CD14-positive monocyte (primary cell): ENCODE measurements around the gene TRPM2. TPM values are rescaled to one million over a fixed set of nuclear protein-coding genes. Genes with fewer than 3 reads are reported as not detected.

Source experiments
- DNase-seq, 3 donors: peaks; one replicate each; pipeline ENCODE4 v3.0.0-alpha.2; 2011 to 2022
- H2AFZ ChIP-seq: 2 replicates; pipeline ENCODE4 v1.6.0; 2012; ENCODE audit warnings: mild to moderate bottlenecking, low read depth, low read length, inconsistent platforms; ENCODE audit not compliant: insufficient read depth, poor library complexity, severe bottlenecking
- H3K27ac ChIP-seq, 2 donors: 1 replicate in 1 of 2; 2 replicates in 1 of 2; pipeline ENCODE4 v1.5.1; 2012 to 2013; ENCODE audit warnings: low read length in 2 of 2, control low read depth in 1 of 2, inconsistent platforms in 1 of 2, low read depth in 1 of 2, mild to moderate bottlenecking in 1 of 2
- H3K27me3 ChIP-seq, 2 donors: one replicate each; pipeline versions ENCODE4 v1.6.0 to v1.6.1; 2011 to 2013; ENCODE audit warnings: low read length in 2 of 2; ENCODE audit not compliant: control insufficient read depth in 2 of 2, insufficient read depth in 2 of 2
- H3K36me3 ChIP-seq, 2 donors: replicated peaks in 1 of 2; 1 replicate in 1 of 2; 2 replicates in 1 of 2; pipeline versions ENCODE4 v1.5.1 to v1.6.1; 2012 to 2013; ENCODE audit warnings: low read length in 2 of 2, control low read depth in 1 of 2, inconsistent platforms in 1 of 2, mild to moderate bottlenecking in 1 of 2; ENCODE audit not compliant: insufficient read depth in 2 of 2, control insufficient read depth in 1 of 2
- H3K4me1 ChIP-seq, 2 donors: 1 replicate in 1 of 2; 2 replicates in 1 of 2; pipeline versions ENCODE4 v1.5.1 to v1.6.1; 2012 to 2013; ENCODE audit warnings: low read length in 2 of 2, control low read depth in 1 of 2, inconsistent platforms in 1 of 2, mild to moderate bottlenecking in 1 of 2, moderate library complexity in 1 of 2; ENCODE audit not compliant: insufficient read depth in 2 of 2, control insufficient read depth in 1 of 2
- H3K4me2 ChIP-seq: replicated peaks from 2 replicates; pipeline ENCODE3; 2012; ENCODE audit warnings: low read length, moderate library complexity, mild to moderate bottlenecking; ENCODE audit not compliant: poor library complexity, severe bottlenecking; ENCODE audit errors: extremely low read depth
- H3K4me3 ChIP-seq, 3 experiments: fragments of 200-600 bp in 1 of 3; sonication (generic) in 1 of 3; replicated peaks in 1 of 3; 1 replicate in 2 of 3; 2 replicates in 1 of 3; pipeline ENCODE4 v1.5.1; 2011 to 2013; ENCODE audit warnings: low read length in 3 of 3, mild to moderate bottlenecking in 3 of 3, control low read depth in 2 of 3, low read depth in 2 of 3, inconsistent platforms in 1 of 3, moderate library complexity in 1 of 3
- H3K79me2 ChIP-seq: 2 replicates; pipeline ENCODE4 v1.6.0; 2012; ENCODE audit warnings: mild to moderate bottlenecking, control low read depth, inconsistent platforms, low read length, moderate library complexity; ENCODE audit not compliant: insufficient read depth
- H3K9ac ChIP-seq: 2 replicates; pipeline ENCODE4 v1.6.0; 2017; ENCODE audit warnings: low read length, mild to moderate bottlenecking; ENCODE audit not compliant: insufficient read depth, poor library complexity, severe bottlenecking
- H3K9me3 ChIP-seq, 2 donors: replicated peaks in 1 of 2; 1 replicate in 1 of 2; 2 replicates in 1 of 2; pipeline versions ENCODE4 v1.5.1 to v1.6.1; 2012 to 2013; ENCODE audit warnings: low read length in 2 of 2, control low read depth in 1 of 2; ENCODE audit not compliant: control insufficient read depth in 1 of 2, insufficient read depth in 1 of 2
- H4K20me1 ChIP-seq: 2 replicates; pipeline ENCODE4 v1.6.0; 2012; ENCODE audit warnings: mild to moderate bottlenecking, low read length, control low read depth, moderate library complexity; ENCODE audit not compliant: insufficient read depth
- H3K27ac Mint-ChIP-seq, 7 donors: one replicate each; pipeline ENCODE4 v1.8.0; 2020; ENCODE audit warnings: mild to moderate bottlenecking in 7 of 7, mixed read lengths in 7 of 7, moderate library complexity in 6 of 7, inconsistent platforms in 2 of 7
- H3K27me3 Mint-ChIP-seq, 3 donors: one replicate each; pipeline ENCODE4 v1.8.0; 2021 to 2022; ENCODE audit warnings: low read depth in 3 of 3, mild to moderate bottlenecking in 3 of 3, mixed read lengths in 3 of 3, moderate library complexity in 3 of 3, inconsistent platforms in 1 of 3
- H3K36me3 Mint-ChIP-seq, 2 donors: one replicate each; pipeline ENCODE4 v1.8.0; 2020; ENCODE audit warnings: mixed read lengths in 2 of 2, inconsistent platforms in 1 of 2, mild to moderate bottlenecking in 1 of 2
- H3K4me1 Mint-ChIP-seq: one replicate; pipeline ENCODE4 v1.8.0; 2020; ENCODE audit warnings: mild to moderate bottlenecking, mixed read lengths
- H3K4me3 Mint-ChIP-seq, 2 donors: one replicate each; pipeline ENCODE4 v1.8.0; 2020; ENCODE audit warnings: mild to moderate bottlenecking in 2 of 2, mixed read lengths in 2 of 2, moderate library complexity in 1 of 2
- H3K9me3 Mint-ChIP-seq, 7 donors: one replicate each; pipeline ENCODE4 v1.8.0; 2020 to 2022; ENCODE audit warnings: mixed read lengths in 7 of 7, mild to moderate bottlenecking in 6 of 7, moderate library complexity in 6 of 7, inconsistent platforms in 2 of 7
- WGBS: methylation state at CpG from one replicate; pipeline ENCODE4 v1.1.5; 2013; ENCODE audit warnings: missing lambda C conversion rate; ENCODE audit not compliant: insufficient coverage; 5-methylcytosine and 5-hydroxymethylcytosine counted together
- intact Hi-C, 2 donors: fragments of 100-400 bp; cut with micrococcal nuclease; formaldehyde crosslinking; loops; one replicate each; pipeline versions ENCODE4 v1.15.0 to v1.15.1; 2023
- polyA plus RNA-seq, 3 donors: library from polyadenylated mRNA; depleted of rRNA in 1 of 3; unstranded in 2 of 3; stranded (reverse) in 1 of 3; fragments of 300-500 nt in 2 of 3; fragments of >200 nt in 1 of 3; fragmentation: Illumina TruSeq in 2 of 3; gene quantifications; 1 replicate in 2 of 3; 2 replicates in 1 of 3; pipeline ENCODE4 v1.2.3, GENCODE V29; 2012 to 2021
- TF ChIP-seq, protein P1 (sequence below): fragments of 200-600 bp; IDR thresholded peaks from one replicate; pipeline ENCODE4 v1.8.0; 2022; ENCODE audit warnings: antibody characterized with exemption, mild to moderate bottlenecking

Gene TRPM2
- polyA plus RNA-seq, 3 donors = 7.6 to 21.6 (median 12.2) TPM

DNA sequence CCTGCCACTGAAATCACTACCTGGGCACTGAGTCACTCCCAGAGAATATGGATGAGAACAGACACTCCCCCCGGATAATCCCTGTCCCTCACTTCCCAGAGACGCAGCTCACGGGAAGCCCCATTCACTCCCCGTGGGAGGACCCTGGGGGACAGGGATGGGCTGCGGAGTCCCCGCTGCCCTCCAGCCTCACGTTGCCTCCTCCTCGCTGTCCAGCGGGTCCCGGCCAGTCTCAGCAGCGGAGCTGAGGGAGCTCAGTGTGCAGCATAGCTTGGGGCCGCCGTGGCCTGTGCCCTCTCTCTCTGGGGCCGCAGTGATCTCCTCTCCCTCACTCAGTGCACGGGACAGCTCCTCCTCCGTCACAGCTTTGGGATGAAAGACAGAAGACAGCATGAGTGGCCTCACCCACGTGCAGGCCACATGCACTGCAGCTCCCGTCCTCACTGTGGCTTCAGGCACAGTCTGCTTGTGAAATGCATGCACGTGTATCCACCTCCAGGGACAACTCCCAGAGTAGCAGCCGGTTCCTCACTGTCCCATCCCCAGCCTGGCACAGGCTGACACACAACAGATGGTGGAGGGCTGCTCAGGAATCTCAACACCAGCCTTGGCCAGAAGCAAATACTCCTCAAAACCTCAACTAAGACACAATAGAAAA lies 21.6 kb upstream of the TRPM2 start:
- Mint-ChIP-seq H3K36me3 (peaks cover 16 to 28% of the 10 kb centered on the region in 2 donors), H3K4me3 (no peak overlapping the region), H3K9me3 (no peaks in the 10 kb centered on the region), H3K4me1 (no peaks in the 10 kb centered on the region), H3K27ac (peak overlapping the region in 2 of 7 donors; percentile 50 to 62), H3K27me3 (peaks cover 0 to 1% (median 0%) of the 10 kb centered on the region in 3 donors)
- Histone ChIP-seq H3K79me2 (no peaks in the 10 kb centered on the region), H3K9ac (no peak overlapping the region), H3K4me3 (no peak overlapping the region), H3K4me2 (no peak overlapping the region), H3K9me3 (no peaks in the 10 kb centered on the region), H3K36me3 (peaks cover 7 to 30% of the 10 kb centered on the region in 2 donors), H3K27ac (no peak overlapping the region), H2AFZ (no peak overlapping the region), H3K4me1 (no peaks in the 10 kb centered on the region), H4K20me1 (peaks cover 11% of the 10 kb centered on the region), H3K27me3 (no peaks in the 10 kb centered on the region)
- intact Hi-C loops = loop anchor here in 1 of 2 donors (10.0 kb wide), 2 partner anchors 53 to 547 kb away; partner anchors contain the start of gene RRP1
- 84% methylated on average over 15 of the region's 20 CpGs for WGBS
- DNase-seq = no peak
- TF ChIP-seq, protein P1, sequence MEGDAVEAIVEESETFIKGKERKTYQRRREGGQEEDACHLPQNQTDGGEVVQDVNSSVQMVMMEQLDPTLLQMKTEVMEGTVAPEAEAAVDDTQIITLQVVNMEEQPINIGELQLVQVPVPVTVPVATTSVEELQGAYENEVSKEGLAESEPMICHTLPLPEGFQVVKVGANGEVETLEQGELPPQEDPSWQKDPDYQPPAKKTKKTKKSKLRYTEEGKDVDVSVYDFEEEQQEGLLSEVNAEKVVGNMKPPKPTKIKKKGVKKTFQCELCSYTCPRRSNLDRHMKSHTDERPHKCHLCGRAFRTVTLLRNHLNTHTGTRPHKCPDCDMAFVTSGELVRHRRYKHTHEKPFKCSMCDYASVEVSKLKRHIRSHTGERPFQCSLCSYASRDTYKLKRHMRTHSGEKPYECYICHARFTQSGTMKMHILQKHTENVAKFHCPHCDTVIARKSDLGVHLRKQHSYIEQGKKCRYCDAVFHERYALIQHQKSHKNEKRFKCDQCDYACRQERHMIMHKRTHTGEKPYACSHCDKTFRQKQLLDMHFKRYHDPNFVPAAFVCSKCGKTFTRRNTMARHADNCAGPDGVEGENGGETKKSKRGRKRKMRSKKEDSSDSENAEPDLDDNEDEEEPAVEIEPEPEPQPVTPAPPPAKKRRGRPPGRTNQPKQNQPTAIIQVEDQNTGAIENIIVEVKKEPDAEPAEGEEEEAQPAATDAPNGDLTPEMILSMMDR = no peak

DNA sequence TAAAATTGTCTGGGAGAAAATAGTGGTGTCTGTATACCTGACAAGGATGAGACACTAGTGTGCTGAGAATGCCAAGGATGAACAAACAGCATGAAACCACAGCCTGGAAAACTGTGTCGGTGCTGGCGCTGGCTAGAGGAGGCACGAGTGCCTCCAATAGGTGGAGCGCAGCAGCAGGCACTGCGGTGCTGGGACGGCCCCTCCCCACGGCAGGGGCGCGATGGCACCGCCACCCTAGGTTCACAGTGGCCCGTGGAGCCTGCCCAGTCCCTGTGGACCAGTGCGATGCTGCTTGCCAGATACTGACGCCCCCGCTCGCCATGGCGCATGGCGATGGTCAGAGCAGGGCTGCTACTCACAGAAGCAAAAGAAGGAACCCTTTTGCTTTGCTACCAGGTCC lies 21.0 kb upstream of the TRPM2 start:
- no peaks in the 10 kb centered on the region for H3K79me2 ChIP-seq
- intact Hi-C loops = loop anchor here in 1 of 2 donors (10.0 kb wide), 2 partner anchors 52 to 548 kb away; partner anchors contain the start of gene RRP1
- no peaks in the 10 kb centered on the region for H3K9me3 ChIP-seq
- no peak overlapping the region for H3K9ac ChIP-seq
- peaks cover 19 to 28% of the 10 kb centered on the region in 2 donors for H3K36me3 Mint-ChIP-seq
- H3K9me3 Mint-ChIP-seq = no peaks in the 10 kb centered on the region
- H3K4me3 Mint-ChIP-seq = no peak overlapping the region
- WGBS = 98% methylated on average over 16 of the region's 17 CpGs
- no peak for DNase-seq
- no peaks in the 10 kb centered on the region for H3K4me1 ChIP-seq
- H3K27me3 Mint-ChIP-seq = peaks cover 0 to 2% (median 1%) of the 10 kb centered on the region in 3 donors
- no peak overlapping the region for H3K27ac ChIP-seq
- no peak overlapping the region for H2AFZ ChIP-seq
- peaks cover 8% of the 10 kb centered on the region for H4K20me1 ChIP-seq
- peaks cover under 1 to 24% of the 10 kb centered on the region in 2 donors for H3K36me3 ChIP-seq
- H3K4me1 Mint-ChIP-seq = no peaks in the 10 kb centered on the region
- no peaks in the 10 kb centered on the region for H3K27me3 ChIP-seq
- no peak overlapping the region for H3K4me2 ChIP-seq
- H3K4me3 ChIP-seq = no peak overlapping the region
- TF ChIP-seq, protein P1 = no peak
- no peak overlapping the region for H3K27ac Mint-ChIP-seq
